Bone marrow (tissue), 2 donors: ENCODE data around the gene S100PBP.
"Not testable (repeated sequence)": the region's sequence is repeated elsewhere in the genome, so short reads cannot be mapped to it uniquely, and the experiment has no call there.

Experiments
- DNase-seq, 2 donors: peaks; one replicate each; lab custom pipeline; 2025; lab: John Stamatoyannopoulos, UW

Gene S100PBP

DNA sequence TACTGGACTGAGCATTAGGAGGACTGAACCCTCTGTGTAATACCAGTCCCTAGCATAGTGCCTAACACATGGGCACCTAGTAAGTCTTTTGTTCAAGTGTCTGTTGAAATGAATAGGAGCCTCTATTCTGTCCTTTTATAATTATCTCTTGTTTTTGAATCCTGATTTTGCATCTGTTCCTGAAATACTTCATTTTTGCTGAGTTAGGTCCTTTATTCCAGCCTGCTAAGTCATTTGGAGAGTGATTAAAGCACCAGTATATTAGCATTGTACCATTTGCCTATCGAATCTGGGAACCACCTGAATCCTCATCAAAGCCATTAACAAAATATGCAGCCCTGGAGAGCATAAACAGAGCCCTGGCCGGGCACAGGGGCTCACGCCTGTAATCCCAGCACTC lies 32.6 kb upstream of the S100PBP start:
- DNase-seq, result no peak

GRCh38 chr1:32786856-32787255 lies 30.6 kb upstream of the S100PBP start:
- peak in 1 of 2 donors; percentile 19 for DNase-seq

- DNase-seq, result not testable (repeated sequence)
Measured at GRCh38 chr1:32789356-32789755, 28.1 kb upstream of the S100PBP start.

DNA sequence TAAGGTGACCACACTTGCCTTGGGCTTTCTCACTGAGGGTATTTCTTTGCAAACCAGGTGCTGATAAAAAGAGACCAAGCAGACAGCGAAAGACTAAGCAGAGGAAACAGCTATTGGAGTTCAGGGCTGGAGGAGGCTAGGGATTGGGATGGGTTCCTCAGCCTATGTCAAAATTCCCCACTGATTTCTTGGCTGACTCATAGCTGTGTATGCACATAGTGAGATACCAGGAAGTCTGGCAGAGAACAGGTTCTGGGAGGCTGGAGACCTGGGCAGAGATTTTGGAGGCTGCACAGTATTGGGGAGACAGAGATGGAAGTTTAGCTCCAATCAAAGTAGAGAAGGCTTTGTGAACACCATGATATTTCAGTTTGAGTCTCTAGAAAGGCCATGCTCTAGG lies 25.6 kb upstream of the S100PBP start:
- no peak for DNase-seq

DNA sequence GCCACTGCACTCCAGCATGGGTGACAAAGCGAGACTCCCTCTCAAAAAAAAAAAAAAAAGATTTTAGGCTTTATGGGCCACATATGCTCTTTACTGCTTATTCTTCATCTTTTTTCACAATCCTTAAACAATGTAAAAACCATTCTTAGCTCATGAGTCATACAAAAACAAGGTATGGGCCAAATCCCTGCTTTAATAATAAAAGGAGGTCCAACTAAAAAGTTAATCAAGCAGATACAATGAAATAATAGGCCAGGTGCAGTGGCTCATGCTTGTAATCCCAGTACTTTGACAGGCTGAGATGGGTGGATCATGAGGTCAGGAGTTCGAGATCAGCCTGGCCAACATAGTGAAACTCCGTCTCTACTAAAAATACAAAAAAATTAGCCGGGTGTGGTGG lies 21.7 kb upstream of the S100PBP start:
- not testable (repeated sequence) for DNase-seq

DNA sequence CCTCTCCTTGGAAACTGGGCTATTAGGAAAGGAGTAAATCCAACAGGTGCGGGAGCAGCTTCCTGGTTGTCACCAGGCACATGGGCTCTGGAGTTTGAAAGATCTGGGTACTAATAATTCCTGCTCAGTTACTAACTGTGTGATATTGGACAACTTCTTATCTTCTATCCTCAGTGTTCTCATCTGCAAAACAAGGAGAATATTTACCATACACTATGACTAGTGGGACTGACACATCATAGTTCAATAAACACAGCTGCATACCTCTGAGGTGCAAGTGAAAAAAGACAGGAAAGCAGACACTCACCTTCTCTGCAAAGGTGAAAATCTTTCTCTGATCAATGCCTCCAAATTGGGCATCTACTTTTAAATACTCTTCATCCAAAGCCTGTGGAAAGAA lies 20.0 kb upstream of the S100PBP start:
- DNase-seq, result no peak

GRCh38 chr1:32798191-32798590 lies 19.3 kb upstream of the S100PBP start:
- no peak for DNase-seq

DNA sequence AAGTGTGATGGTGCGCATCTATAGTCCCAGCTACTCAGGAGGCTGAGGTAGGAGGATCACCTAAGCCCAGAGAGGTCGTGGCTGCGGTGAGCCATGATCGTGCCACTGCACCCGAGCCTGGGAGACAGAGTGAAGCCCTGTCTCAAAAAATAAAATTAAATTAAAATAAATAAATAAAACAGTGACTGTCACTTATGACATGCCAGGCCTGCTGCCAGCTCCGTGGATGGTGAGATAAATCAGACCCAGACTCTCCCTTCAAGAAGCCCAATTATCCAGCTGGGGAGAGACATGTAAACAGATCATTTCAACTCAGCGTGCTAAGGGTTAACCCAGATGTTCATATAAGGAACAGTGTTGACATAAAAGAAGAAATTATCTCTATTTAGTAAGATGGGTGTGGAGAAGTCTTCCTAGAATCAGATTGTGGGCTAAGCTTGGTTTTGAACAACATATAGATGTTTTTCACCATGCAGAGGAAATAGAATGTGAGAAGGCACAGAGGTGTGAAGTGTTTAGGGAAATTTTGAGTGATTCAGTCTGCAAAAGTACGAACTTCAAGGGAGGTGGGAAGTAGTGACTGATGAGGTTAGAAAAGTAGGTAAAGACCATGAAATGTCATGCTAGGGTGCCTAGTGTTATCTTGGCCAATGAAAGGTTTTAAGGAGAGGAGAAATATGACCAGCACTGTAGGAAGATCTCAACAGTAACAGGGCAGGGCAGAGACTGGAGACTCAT lies 18.6 kb upstream of the S100PBP start:
- no peak for DNase-seq

DNA sequence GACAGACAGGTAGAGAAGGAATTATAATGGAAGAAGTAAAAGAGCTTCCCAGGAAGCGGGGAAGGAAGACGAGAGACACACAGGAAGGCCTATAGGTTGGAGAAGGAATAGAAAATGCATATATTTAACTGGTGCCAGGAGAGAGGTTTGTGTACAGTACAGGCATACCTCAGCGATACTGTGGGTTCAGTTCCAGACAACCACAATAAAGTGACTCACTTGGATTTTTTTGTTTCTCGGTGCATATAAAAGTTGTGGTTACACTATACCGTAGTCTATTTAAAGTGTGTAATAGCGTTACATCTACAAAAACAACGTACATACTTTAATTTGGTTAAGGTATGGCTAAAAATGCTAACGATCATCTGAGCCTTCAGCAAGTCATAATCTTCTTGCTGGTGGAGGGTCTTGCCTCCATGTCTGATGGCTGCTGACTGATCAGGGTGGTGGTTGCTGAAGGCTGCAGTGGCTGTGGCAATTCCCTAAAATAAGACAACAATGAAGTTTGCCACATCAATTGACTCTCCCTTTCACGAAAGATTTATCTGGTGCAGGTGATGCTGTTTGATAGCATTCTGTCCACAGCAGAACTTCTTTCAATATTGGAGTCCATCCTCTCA lies 16.2 kb upstream of the S100PBP start:
- no peak for DNase-seq

DNA sequence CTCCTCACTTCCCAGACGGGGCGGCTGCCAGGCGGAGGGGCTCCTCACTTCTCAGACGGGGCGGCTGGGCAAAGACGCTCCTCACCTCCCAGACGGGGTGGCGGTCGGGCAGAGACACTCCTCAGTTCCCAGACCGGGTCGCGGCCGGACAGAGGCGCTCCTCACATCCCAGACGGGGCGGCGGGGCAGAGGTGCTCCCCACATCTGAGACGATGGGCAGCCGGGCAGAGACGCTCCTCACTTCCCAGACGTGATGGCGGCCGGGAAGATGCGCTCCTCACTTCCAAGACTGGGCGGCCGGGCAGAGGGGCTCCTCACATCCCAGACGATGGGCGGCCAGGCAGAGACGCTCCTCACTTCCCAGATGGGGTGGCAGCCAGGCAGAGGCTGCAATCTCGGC lies 13.0 kb upstream of the S100PBP start:
- DNase-seq, result not testable (repeated sequence)

GRCh38 chr1:32806290-32806689 lies 11.2 kb upstream of the S100PBP start:
- DNase-seq, result no peak

DNA sequence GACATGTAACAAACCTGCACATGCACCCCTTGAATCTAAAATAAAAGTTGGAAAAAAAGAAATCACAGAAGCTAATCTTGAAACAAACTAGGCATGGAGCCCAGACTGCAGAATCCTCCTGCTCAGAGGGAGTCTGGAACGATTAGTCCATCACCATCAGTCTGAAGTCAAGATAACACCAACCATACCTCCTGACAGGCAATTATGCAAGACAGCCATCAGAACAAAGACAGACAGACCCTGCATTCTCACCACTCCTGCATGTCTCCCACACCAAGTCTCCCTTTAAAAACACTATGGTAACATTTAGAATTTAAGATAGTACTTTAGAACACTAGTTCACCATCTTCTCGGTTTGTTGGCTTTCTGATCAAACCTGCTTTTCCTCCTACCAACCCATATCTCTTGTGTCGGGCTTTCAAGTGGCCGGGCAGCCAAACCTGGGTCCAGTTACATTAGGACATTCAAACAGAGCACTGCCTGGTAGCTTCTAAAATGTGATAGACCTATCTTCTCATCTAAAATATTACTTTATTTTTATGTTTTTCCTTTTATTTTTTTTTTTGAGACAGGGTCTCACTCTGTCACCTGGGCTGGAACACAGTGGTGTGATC lies 10.4 kb upstream of the S100PBP start:
- no peak for DNase-seq

DNA sequence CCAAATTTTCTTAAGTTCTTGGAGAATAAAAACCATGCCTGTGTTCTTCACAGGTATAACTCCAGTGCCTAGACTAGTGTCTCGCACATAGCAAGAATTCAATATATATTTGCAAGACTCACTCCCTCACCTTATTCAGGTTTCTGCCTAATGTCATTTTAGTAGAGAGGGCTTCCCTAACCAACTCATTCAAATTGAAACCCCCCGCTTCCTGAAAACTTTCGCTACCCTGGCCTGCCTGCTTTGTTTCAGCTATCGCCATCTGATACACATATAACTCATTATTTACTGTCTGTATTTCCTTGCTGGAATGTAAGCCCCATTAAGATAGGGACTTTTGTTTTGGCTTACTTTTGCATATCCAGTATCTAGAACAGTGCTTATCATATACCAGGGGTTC lies 8.9 kb upstream of the S100PBP start:
- DNase-seq, result no peak

DNA sequence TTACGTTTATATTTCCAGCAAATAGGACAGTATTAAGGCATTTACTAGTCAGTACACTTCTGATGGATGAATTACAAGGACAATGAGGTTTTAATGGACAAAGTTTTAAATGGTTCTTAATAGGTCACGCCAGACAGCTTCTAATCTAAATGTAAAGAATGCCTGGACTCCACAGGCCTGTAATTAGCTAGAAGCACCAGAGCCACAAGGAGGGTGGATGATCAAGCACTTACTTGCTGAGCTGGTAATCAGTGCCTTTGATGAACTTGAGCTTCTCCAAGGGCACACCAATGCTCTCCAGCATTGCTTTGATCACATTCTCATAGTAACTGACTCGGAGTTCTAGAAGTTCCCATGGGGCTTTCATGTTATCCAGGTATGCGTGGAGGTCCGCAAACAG lies 7.1 kb upstream of the S100PBP start:
- DNase-seq, result no peak

- DNase-seq, result no peak
Measured at GRCh38 chr1:32811265-32811664, 6.2 kb upstream of the S100PBP start.

DNA sequence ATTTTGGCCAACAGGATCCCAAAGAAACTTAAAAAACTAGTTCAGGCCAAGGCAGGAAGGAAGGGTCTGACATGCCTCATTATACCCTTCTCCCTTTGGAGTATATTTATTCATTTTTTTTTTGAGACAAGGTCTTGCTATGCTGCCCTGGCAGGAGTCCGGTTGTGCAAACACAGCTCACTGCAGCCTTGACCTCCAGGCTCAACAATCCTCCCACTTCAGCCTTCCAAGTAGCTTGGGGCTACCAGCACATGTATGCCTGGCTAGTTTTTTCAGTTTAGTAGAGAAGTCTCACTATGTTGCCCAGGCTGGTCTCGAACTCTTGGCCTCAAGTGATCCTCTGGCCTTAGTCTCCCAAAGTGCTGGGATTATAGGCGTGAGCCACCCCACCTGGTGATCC lies 5.5 kb upstream of the S100PBP start:
- DNase-seq, result no peak

GRCh38 chr1:32813941-32814739 lies 3.3 kb upstream of the S100PBP start:
- no peak for DNase-seq

- DNase-seq, result no peak
Measured at GRCh38 chr1:32816676-32817158, 736 bp upstream of the S100PBP start.

DNA sequence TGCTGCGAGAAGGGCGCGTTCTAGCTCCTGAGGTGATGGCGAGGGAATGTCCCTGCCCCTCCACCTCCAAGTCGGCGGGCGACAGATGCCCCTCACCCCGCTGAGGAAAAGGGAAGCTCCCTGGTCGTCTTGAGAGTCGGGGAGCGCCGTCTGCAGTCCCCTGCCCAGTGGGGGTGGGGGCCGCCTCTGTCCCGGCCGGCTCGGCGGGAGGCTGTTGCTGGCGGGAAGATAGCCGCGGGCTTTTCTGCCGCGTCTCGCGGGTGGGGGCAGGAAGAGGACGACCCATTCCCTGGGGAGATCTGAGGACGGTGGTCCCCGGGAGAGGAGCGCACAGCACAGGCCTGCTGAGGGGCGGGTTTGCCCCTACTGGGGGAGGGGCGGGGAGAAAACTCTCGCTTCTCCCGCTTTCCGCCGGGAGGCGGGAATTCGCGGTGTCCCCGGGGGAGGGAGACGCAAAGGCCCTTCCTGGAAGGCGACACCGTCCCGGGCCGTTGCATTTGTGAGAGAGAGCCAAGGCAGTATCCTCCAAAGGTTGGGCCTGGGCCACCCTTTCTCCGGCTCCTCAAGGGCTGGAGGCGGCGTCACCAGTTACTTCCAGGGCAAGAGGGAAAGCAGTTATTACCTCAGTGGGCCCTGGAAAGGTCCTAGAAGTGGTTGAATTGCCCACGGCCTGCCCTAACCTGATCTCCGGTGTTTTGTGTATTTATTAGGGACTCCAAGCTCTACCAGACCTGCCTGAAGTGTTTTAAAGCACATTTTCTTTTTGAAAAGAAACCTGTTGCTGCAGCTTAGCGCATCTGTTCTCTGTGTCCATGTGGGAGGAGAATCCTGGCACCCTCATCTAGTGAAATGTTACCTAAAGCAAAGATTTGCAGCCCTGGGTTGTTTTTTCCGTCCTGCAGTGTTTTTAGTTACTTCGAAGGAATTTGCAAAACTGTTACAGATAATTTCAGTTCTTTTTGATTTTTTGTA lies 648 bp downstream of the S100PBP start:
- DNase-seq, result peak in 1 of 2 donors; percentile 46

DNA sequence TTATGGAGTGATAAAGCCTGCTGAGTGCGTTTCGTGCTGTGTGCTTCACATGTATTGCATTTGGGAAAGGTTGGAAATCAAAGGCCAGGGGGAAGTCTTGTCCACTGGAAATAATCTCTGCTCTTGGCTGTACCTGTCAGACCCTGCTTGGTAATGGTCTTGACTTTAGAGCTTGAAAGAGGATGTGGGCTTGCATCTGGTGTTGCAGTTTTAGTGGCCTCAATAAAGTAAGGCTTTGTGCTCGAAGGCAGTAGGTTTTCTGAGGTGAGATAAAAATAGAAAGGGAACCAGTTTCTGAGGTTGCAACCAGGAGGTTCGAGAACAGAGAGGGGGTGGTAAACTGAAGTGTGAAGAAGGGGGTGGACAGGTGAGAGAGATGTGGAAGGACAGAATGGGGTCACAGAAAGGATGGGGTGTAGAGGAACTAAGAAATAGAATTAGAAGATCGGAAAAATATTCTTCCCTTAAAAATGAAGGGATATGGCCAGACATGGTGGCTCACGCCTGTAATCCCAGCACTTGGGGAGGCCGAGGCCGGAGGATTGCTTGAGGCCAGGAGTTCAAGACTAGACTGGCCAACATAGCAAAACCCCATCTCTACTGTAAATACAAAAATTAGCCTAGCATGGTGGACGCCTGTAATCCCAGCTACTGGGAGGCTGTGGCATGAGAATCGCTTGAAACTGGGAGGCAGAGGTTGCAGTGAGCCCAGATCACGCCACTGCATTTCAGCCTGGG lies 1.5 kb downstream of the S100PBP start:
- DNase-seq, result no peak

- no peak for DNase-seq
Measured at GRCh38 chr1:32825181-32825580, 7.7 kb downstream of the S100PBP start.
